SK-N-SH treated with all-trans-retinoic acid at 6 μM for 48 hours (cell line): ENCODE measurements around the gene CTXN2.
A peak's percentile ranks its signal among the peaks of the same experiment; 100 is the strongest.

Experiments
- ATAC-seq: fragments of 200-7000 bp; cut with Tn5 transposase; 3 replicates; pipeline ENCODE4 v1.9.1; 2020; ENCODE audit warnings: mild to moderate bottlenecking, moderate library complexity
- ARNTL ChIP-seq: fragments of 450-650 bp; formaldehyde crosslinking; IDR thresholded peaks from 2 replicates; pipeline ENCODE4 v1.5.0; 2020; ENCODE audit warnings: low read depth, mild to moderate bottlenecking, moderate library complexity, borderline replicate concordance
- BACH2 ChIP-seq: fragments of 250-450 bp; sonication (Bioruptor Pico); IDR thresholded peaks from 2 replicates; pipeline ENCODE4 v1.9.0; 2021; ENCODE audit warnings: mild to moderate bottlenecking, borderline replicate concordance
- CSDC2 ChIP-seq: fragments of 250-450 bp; sonication (Bioruptor Pico); IDR thresholded peaks from 2 replicates; pipeline ENCODE4 v1.5.0; 2020; ENCODE audit warnings: mild to moderate bottlenecking, moderate library complexity
- ESRRG ChIP-seq: fragments of 250-450 bp; sonication (Bioruptor Pico); IDR thresholded peaks from 2 replicates; pipeline ENCODE4 v1.6.1; 2021; ENCODE audit warnings: mild to moderate bottlenecking
- GLIS3 ChIP-seq: fragments of 250-450 bp; sonication (Bioruptor Pico); IDR thresholded peaks from 2 replicates; pipeline ENCODE4 v1.5.0; 2020; ENCODE audit warnings: mild to moderate bottlenecking, moderate library complexity
- ISL1 ChIP-seq: fragments of 250-450 bp; sonication (Bioruptor Pico); IDR thresholded peaks from 2 replicates; pipeline ENCODE4 v2.1.2; 2022; ENCODE audit warnings: mild to moderate bottlenecking, moderate library complexity
- OSR1 ChIP-seq: fragments of 250-450 bp; sonication (Bioruptor Pico); IDR thresholded peaks from 2 replicates; pipeline ENCODE4 v1.8.0; 2022; ENCODE audit warnings: moderate library complexity, mild to moderate bottlenecking, inconsistent platforms
- PPARA ChIP-seq: fragments of 250-450 bp; sonication (Bioruptor Pico); IDR thresholded peaks from 2 replicates; pipeline ENCODE4 v1.5.0; 2020; ENCODE audit warnings: mild to moderate bottlenecking, borderline replicate concordance
- RARB ChIP-seq: fragments of 250-450 bp; sonication (Bioruptor Pico); IDR thresholded peaks from 2 replicates; pipeline ENCODE4 v1.8.0; 2021; ENCODE audit warnings: mild to moderate bottlenecking, moderate library complexity
- SNAI2 ChIP-seq: fragments of 250-450 bp; sonication (Bioruptor Pico); IDR thresholded peaks from 2 replicates; pipeline ENCODE4 v1.5.0; 2020; ENCODE audit warnings: mild to moderate bottlenecking, moderate library complexity
- TCF4 ChIP-seq: fragments of 250-450 bp; sonication (Bioruptor Pico); IDR thresholded peaks from 2 replicates; pipeline ENCODE4 v1.8.0; 2021; ENCODE audit warnings: mild to moderate bottlenecking, moderate library complexity, borderline replicate concordance
- TOX ChIP-seq: fragments of 250-450 bp; sonication (Bioruptor Pico); IDR thresholded peaks from 2 replicates; pipeline ENCODE4 v1.8.0; 2021; ENCODE audit warnings: mild to moderate bottlenecking, moderate library complexity, borderline replicate concordance
- ZC3H10 ChIP-seq: fragments of 250-450 bp; sonication (Bioruptor Pico); IDR thresholded peaks from 2 replicates; pipeline ENCODE4 v1.5.1; 2021; ENCODE audit warnings: mild to moderate bottlenecking, moderate library complexity
- ZFP3 ChIP-seq: fragments of 250-450 bp; sonication (Bioruptor Pico); IDR thresholded peaks from 2 replicates; pipeline ENCODE4 v1.5.0; 2020; ENCODE audit warnings: mild to moderate bottlenecking, moderate library complexity
- ZFP30 ChIP-seq: fragments of 450-650 bp; formaldehyde crosslinking; IDR thresholded peaks from 2 replicates; pipeline ENCODE4 v1.5.0; 2022; ENCODE audit warnings: mild to moderate bottlenecking, moderate library complexity
- ZNF565 ChIP-seq: fragments of 450-650 bp; formaldehyde crosslinking; conservative IDR thresholded peaks from 2 replicates; pipeline ENCODE4 v1.5.0; 2020; ENCODE audit warnings: low read depth, mild to moderate bottlenecking, moderate library complexity
- ZNF70 ChIP-seq: fragments of 450-650 bp; formaldehyde crosslinking; IDR thresholded peaks from 2 replicates; pipeline ENCODE4 v1.5.0; 2020; ENCODE audit warnings: mild to moderate bottlenecking, moderate library complexity
- ZNF8 ChIP-seq: fragments of 450-650 bp; formaldehyde crosslinking; IDR thresholded peaks from 2 replicates; pipeline ENCODE4 v1.5.0; 2020; ENCODE audit warnings: mild to moderate bottlenecking, moderate library complexity
- TF ChIP-seq, protein P1 (sequence below): fragments of 250-450 bp; sonication (Bioruptor Pico); IDR thresholded peaks from 2 replicates; pipeline ENCODE4 v1.5.1; 2021; ENCODE audit warnings: mild to moderate bottlenecking, moderate library complexity
- TF ChIP-seq, protein P2 (sequence below): fragments of 250-450 bp; sonication (Bioruptor Pico); IDR thresholded peaks from 2 replicates; pipeline ENCODE4 v1.5.1; 2020; ENCODE audit warnings: low read depth, mild to moderate bottlenecking, moderate library complexity
- TF ChIP-seq, protein P3 (sequence below): fragments of 250-450 bp; sonication (Bioruptor Pico); IDR thresholded peaks from 2 replicates; pipeline ENCODE4 v1.5.0; 2020; ENCODE audit warnings: mild to moderate bottlenecking, moderate library complexity

The CTXN2 gene

DNA sequence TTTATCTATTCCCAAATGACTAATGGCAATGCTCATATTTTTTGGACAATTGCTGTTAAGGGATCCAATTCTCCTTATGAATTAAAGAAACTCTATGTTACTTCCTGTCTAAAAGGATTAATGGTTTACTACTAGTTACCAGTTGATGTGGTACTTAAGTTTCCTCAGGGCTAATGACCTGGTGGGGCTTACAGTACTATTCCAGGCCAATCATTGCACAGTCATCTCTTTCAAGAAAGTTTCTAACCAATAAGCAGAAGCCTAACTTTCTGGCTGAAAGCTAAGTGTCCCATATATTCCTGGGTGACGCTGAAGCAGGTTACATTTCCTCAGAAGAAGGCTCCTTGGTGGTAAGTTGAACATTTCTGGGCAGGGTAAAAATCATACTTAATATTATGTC lies 14.5 kb downstream of the CTXN2 start, which contains the start of gene SLC12A1:
Gene SLC12A1, plus strand, starts transcription at position 322 of the 400 bp plus-strand sequence. CDS start 1,418 bp downstream, outside the sequence.
- TF ChIP-seq ISL1, result no peak
- TF ChIP-seq, protein P1, sequence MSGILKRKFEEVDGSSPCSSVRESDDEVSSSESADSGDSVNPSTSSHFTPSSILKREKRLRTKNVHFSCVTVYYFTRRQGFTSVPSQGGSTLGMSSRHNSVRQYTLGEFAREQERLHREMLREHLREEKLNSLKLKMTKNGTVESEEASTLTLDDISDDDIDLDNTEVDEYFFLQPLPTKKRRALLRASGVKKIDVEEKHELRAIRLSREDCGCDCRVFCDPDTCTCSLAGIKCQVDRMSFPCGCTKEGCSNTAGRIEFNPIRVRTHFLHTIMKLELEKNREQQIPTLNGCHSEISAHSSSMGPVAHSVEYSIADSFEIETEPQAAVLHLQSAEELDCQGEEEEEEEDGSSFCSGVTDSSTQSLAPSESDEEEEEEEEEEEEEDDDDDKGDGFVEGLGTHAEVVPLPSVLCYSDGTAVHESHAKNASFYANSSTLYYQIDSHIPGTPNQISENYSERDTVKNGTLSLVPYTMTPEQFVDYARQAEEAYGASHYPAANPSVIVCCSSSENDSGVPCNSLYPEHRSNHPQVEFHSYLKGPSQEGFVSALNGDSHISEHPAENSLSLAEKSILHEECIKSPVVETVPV (CRISPR knock-in tag), result no peak
- no peak for TF ChIP-seq RARB (CRISPR knock-in tag)
- no peak for TF ChIP-seq CSDC2 (CRISPR knock-in tag)
- no peak for TF ChIP-seq PPARA (CRISPR knock-in tag)
- TF ChIP-seq, protein P2, sequence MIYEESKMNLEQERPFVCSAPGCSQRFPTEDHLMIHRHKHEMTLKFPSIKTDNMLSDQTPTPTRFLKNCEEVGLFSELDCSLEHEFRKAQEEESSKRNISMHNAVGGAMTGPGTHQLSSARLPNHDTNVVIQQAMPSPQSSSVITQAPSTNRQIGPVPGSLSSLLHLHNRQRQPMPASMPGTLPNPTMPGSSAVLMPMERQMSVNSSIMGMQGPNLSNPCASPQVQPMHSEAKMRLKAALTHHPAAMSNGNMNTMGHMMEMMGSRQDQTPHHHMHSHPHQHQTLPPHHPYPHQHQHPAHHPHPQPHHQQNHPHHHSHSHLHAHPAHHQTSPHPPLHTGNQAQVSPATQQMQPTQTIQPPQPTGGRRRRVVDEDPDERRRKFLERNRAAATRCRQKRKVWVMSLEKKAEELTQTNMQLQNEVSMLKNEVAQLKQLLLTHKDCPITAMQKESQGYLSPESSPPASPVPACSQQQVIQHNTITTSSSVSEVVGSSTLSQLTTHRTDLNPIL (CRISPR knock-in tag), result no peak
- no peak for TF ChIP-seq ARNTL (CRISPR knock-in tag)
- TF ChIP-seq TOX (CRISPR knock-in tag), result no peak
- TF ChIP-seq ZFP30 (CRISPR knock-in tag), result no peak
- no peak for TF ChIP-seq SNAI2 (CRISPR knock-in tag)
- TF ChIP-seq TCF4, result no peak
- TF ChIP-seq ZC3H10 (CRISPR knock-in tag), result no peak
- TF ChIP-seq OSR1 (CRISPR knock-in tag), result no peak
- TF ChIP-seq ZNF70, result no peak
- TF ChIP-seq ZFP3 (CRISPR knock-in tag), result no peak
- no peak for TF ChIP-seq ESRRG
- no peak for ATAC-seq

DNA sequence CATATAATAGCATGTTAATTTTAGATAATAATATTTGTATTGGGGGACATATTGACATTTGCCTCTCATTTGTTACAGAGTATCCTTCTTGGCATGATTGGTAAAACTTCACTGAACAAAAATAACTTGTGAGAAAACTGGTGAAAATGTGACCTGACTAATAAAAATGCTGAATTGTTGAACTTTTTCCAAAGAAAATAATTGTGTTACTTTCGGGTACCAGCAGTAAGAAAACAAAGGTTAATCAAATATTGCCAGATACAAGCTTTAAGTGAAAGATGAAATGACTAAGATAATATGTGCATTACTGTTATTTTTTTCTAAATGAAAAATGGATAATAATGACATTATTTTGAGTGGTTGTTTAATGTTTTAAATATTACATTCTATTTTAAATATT lies 29.8 kb downstream of the CTXN2 start:
- TF ChIP-seq ISL1 (peak; percentile 71), SNAI2 (CRISPR knock-in tag) (no peak)
- no peak for ATAC-seq

DNA sequence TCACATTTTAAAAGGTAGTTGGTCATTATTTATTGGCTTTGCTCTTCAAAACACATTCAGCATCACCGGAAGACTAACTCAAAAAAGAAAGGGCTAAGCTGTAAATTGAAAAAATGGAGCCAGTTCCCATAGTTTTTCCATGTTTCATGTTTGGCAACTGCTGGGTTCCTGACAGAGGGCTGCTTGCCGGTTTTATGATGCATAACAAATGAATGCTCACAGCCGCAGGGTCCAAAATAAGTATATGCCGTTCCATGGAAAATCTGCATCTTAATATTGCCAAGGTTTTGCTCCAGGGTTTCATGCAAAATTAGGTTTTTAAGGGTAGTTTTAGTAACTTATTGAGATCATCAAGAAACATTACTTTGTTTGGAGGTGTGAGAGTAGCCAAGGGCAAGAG lies 30.4 kb downstream of the CTXN2 start:
- no peak for ATAC-seq
- TF ChIP-seq GLIS3 (CRISPR knock-in tag) (no peak), ARNTL (CRISPR knock-in tag) (no peak), CSDC2 (CRISPR knock-in tag) (no peak), ZNF8 (CRISPR knock-in tag) (no peak), RARB (CRISPR knock-in tag) (no peak), ZNF70 (no peak)
- TF ChIP-seq, protein P1 (CRISPR knock-in tag), result no peak
- TF ChIP-seq, protein P2 (CRISPR knock-in tag), result no peak

DNA sequence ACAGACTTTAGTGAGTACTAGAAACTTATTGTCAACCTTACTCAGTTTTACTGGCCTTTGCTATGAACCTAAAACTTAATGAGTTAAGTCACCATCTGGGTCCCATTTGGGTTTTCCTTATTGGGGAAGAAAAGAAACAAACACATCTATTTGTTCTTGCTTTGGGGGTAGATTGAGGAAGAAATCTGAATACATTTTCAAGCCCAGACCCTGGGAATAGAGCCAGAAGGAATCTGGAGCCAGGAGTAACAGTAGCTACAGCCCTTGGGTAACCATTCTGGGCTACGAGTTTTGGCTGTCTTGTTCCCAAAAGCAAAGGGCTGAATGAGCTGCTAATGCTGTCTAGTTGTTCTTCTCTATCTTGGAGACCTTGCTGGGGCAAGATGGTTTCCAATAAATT lies 31.2 kb downstream of the CTXN2 start:
- no peak for ATAC-seq

More for the DNA sequence above, 31.2 kb downstream of the CTXN2 start:
- TF ChIP-seq PPARA (CRISPR knock-in tag) (no peak), OSR1 (CRISPR knock-in tag) (no peak), BACH2 (no peak), ZFP3 (CRISPR knock-in tag) (no peak), ZC3H10 (CRISPR knock-in tag) (no peak), TOX (CRISPR knock-in tag) (no peak), ARNTL (CRISPR knock-in tag) (no peak), ZNF565 (CRISPR knock-in tag) (no peak), RARB (CRISPR knock-in tag) (no peak)
- TF ChIP-seq, protein P3, sequence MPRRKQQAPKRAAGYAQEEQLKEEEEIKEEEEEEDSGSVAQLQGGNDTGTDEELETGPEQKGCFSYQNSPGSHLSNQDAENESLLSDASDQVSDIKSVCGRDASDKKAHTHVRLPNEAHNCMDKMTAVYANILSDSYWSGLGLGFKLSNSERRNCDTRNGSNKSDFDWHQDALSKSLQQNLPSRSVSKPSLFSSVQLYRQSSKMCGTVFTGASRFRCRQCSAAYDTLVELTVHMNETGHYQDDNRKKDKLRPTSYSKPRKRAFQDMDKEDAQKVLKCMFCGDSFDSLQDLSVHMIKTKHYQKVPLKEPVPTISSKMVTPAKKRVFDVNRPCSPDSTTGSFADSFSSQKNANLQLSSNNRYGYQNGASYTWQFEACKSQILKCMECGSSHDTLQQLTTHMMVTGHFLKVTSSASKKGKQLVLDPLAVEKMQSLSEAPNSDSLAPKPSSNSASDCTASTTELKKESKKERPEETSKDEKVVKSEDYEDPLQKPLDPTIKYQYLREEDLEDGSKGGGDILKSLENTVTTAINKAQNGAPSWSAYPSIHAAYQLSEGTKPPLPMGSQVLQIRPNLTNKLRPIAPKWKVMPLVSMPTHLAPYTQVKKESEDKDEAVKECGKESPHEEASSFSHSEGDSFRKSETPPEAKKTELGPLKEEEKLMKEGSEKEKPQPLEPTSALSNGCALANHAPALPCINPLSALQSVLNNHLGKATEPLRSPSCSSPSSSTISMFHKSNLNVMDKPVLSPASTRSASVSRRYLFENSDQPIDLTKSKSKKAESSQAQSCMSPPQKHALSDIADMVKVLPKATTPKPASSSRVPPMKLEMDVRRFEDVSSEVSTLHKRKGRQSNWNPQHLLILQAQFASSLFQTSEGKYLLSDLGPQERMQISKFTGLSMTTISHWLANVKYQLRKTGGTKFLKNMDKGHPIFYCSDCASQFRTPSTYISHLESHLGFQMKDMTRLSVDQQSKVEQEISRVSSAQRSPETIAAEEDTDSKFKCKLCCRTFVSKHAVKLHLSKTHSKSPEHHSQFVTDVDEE (CRISPR knock-in tag), result no peak
